Measurements from ENCODE around the gene UPF2. TPM values are rescaled to one million over a fixed set of nuclear protein-coding genes. Genes with fewer than 3 reads are reported as not detected.

The UPF2 gene
- total and polyA plus RNA-seq, 2 donors (not counting 1 experiment from before 2014, with no cell fraction given), result 8.9 to 60.0 TPM

DNA sequence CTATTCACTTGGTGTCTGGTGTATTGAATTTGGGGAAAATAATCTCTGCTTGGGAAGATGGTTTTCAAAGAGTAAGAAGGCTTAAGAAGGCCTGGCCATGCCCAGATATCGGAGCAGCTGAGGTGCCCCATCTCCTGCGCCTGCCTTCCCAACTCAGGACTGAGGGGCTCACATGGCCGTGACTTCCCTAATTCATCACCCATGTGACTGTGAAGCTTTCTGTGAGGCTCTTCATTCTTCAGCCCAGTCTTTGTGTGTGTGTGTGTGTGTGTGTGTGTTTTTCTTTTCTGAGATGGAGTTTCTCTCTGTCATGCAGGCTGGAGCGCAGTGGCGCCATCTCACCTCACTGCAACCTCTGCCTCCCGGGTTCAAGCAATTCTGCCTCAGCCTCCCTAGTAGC is 166.3 kb downstream of the UPF2 start:
- H3K36me3 ChIP-seq (replicated peaks in 1 of 2; ENCODE audit: control extremely low read depth in 1 of 2, control insufficient read depth in 1 of 2, extremely low read depth in 1 of 2, insufficient read depth in 2 of 2, low read length in 1 of 2), result no peaks in the 10 kb centered on the region
- WGBS (ENCODE audit: insufficient coverage), result 95% methylated on average over 5 of the region's 6 CpGs
- peaks cover 0 to 5% (median 2%) of the 10 kb centered on the region in 4 experiments for H3K27me3 ChIP-seq (replicated peaks in 1 of 4; ENCODE audit: control extremely low read depth in 1 of 4, control insufficient read depth in 3 of 4, insufficient read depth in 4 of 4, low read length in 3 of 4)
- Mint-ChIP-seq H3K27me3 (peaks cover 13% of the 10 kb centered on the region), H3K9me3 (ENCODE audit: insufficient read depth) (no peaks in the 10 kb centered on the region), H3K27ac (no peak overlapping the region), H3K4me1 (peaks cover 2% of the 10 kb centered on the region), H3K4me3 (no peak overlapping the region)
- ChIA-PET CTCF (no interaction called here), POLR2A (no interaction called here)
- ATAC-seq (ENCODE audit: low read depth), result no peak
- H4K20me1 ChIP-seq (ENCODE audit: control insufficient read depth, insufficient read depth, low read length, poor library complexity, severe bottlenecking), result no peaks in the 10 kb centered on the region
- intact Hi-C loops (cut with micrococcal nuclease), result no loop called here
- no peak overlapping the region for H2AFZ ChIP-seq (ENCODE audit: insufficient read depth, low read depth, low read length, poor library complexity, severe bottlenecking)
- no peaks in the 10 kb centered on the region for H3K79me2 ChIP-seq (ENCODE audit: control insufficient read depth, insufficient read depth, low read length)
- H3K9me3 ChIP-seq (ENCODE audit: control extremely low read depth in 1 of 3, control insufficient read depth in 2 of 3, insufficient read depth in 1 of 3, low read length in 2 of 3), result no peaks in the 10 kb centered on the region
- H3K4me1 ChIP-seq (ENCODE audit: control insufficient read depth in 2 of 2, insufficient read depth in 2 of 2, low read length in 2 of 2), result peaks cover 5 to 6% of the 10 kb centered on the region in 2 donors
- no peak overlapping the region for H3K27ac ChIP-seq (ENCODE audit: low read length in 2 of 2)
- DNase-seq, result no peak
- TF ChIP-seq EZH2 (IDR thresholded peaks at IDR 0.05; ENCODE audit: borderline replicate concordance, insufficient read depth, low read depth, low read length, poor library complexity, severe bottlenecking), result no peak
- TF ChIP-seq, protein P1, sequence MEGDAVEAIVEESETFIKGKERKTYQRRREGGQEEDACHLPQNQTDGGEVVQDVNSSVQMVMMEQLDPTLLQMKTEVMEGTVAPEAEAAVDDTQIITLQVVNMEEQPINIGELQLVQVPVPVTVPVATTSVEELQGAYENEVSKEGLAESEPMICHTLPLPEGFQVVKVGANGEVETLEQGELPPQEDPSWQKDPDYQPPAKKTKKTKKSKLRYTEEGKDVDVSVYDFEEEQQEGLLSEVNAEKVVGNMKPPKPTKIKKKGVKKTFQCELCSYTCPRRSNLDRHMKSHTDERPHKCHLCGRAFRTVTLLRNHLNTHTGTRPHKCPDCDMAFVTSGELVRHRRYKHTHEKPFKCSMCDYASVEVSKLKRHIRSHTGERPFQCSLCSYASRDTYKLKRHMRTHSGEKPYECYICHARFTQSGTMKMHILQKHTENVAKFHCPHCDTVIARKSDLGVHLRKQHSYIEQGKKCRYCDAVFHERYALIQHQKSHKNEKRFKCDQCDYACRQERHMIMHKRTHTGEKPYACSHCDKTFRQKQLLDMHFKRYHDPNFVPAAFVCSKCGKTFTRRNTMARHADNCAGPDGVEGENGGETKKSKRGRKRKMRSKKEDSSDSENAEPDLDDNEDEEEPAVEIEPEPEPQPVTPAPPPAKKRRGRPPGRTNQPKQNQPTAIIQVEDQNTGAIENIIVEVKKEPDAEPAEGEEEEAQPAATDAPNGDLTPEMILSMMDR (IDR thresholded peaks at IDR 0.05), result no peak
- H3K4me2 ChIP-seq (replicated peaks; ENCODE audit: low read depth, low read length, poor library complexity, severe bottlenecking), result no peak overlapping the region
- H3K9ac ChIP-seq (ENCODE audit: low read length), result no peak overlapping the region
- H3K4me3 ChIP-seq (ENCODE audit: control extremely low read depth in 1 of 5, extremely low read depth in 1 of 5, insufficient read depth in 1 of 5, low read depth in 2 of 5, low read length in 4 of 5), result no peak overlapping the region

DNA sequence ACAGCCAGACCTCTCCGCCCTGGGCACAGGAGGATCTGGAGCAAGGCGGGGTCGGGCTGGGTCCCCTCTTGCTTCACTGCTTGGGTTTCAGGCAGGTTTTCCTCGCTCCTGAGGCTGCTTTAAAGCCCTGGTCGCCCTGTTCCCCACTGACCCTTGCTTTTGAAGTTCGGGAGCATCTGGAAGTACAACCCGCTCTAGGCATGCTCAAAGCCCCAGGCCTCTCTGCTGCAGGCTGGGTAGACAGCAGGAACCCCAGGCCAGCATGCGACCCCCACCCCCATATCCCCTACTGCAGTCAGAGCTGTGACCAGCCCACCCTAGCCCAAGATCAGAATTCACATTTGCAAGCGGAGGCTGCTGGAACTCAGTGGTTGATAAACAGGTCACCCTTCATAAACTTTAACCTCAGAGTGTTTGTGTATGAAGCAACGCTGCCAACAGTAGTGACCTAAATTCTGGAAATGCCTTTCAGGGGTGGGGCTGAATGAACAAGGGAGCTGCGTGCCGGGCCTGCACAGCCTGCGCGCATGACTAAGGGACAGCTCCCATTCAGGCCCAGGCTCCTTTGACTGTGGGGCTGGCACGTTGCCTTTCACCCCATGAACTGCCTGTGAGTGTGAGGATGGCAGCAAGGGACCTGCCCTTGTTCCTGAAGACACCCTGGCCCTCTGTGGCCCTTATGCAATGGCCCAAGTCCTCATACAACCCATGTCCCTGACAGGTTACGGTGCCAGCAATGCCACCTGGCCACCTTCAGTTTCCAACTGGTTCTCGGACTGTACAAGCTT is 166.9 kb downstream of the UPF2 start:
- H3K4me1 Mint-ChIP-seq, result peaks cover 2% of the 10 kb centered on the region
- Histone ChIP-seq H3K27me3 (replicated peaks in 1 of 4; ENCODE audit: control extremely low read depth in 1 of 4, control insufficient read depth in 3 of 4, insufficient read depth in 4 of 4, low read length in 3 of 4) (peaks cover 0 to 7% (median 3%) of the 10 kb centered on the region in 4 experiments), H3K4me3 (ENCODE audit: control extremely low read depth in 1 of 5, extremely low read depth in 1 of 5, insufficient read depth in 1 of 5, low read depth in 2 of 5, low read length in 4 of 5) (no peak overlapping the region), H3K27ac (ENCODE audit: low read length in 2 of 2) (no peak overlapping the region), H3K4me1 (ENCODE audit: control insufficient read depth in 2 of 2, insufficient read depth in 2 of 2, low read length in 2 of 2) (peaks cover 5 to 6% of the 10 kb centered on the region in 2 donors), H3K36me3 (replicated peaks in 1 of 2; ENCODE audit: control extremely low read depth in 1 of 2, control insufficient read depth in 1 of 2, extremely low read depth in 1 of 2, insufficient read depth in 2 of 2, low read length in 1 of 2) (no peaks in the 10 kb centered on the region), H2AFZ (ENCODE audit: insufficient read depth, low read depth, low read length, poor library complexity, severe bottlenecking) (no peak overlapping the region), H4K20me1 (ENCODE audit: control insufficient read depth, insufficient read depth, low read length, poor library complexity, severe bottlenecking) (no peaks in the 10 kb centered on the region), H3K79me2 (ENCODE audit: control insufficient read depth, insufficient read depth, low read length) (no peaks in the 10 kb centered on the region), H3K9me3 (ENCODE audit: control extremely low read depth in 1 of 3, control insufficient read depth in 2 of 3, insufficient read depth in 1 of 3, low read length in 2 of 3) (no peaks in the 10 kb centered on the region), H3K4me2 (replicated peaks; ENCODE audit: low read depth, low read length, poor library complexity, severe bottlenecking) (no peak overlapping the region), H3K9ac (ENCODE audit: low read length) (no peak overlapping the region)
- WGBS (ENCODE audit: insufficient coverage), result 97% methylated on average over 15 of the region's 17 CpGs
- intact Hi-C loops (cut with micrococcal nuclease), result no loop called here
- CTCF ChIA-PET, result no interaction called here
- ATAC-seq (ENCODE audit: low read depth) (no peak), DNase-seq (no peak)
- no peak overlapping the region for H3K27ac Mint-ChIP-seq
- no peak overlapping the region for H3K4me3 Mint-ChIP-seq
- peaks cover 18% of the 10 kb centered on the region for H3K27me3 Mint-ChIP-seq
- no peaks in the 10 kb centered on the region for H3K9me3 Mint-ChIP-seq (ENCODE audit: insufficient read depth)
- POLR2A ChIA-PET, result no interaction called here
- no peak for TF ChIP-seq EZH2 (IDR thresholded peaks at IDR 0.05; ENCODE audit: borderline replicate concordance, insufficient read depth, low read depth, low read length, poor library complexity, severe bottlenecking)
- TF ChIP-seq, protein P1 (IDR thresholded peaks at IDR 0.05), result no peak

All from B cell (primary cell).